HEK293 (cell line): Measurements from ENCODE around the gene SLC2A14.
A peak's percentile ranks its signal among the peaks of the same experiment; 100 is the strongest.
"Not testable (repeated sequence)": the region's sequence is repeated elsewhere in the genome, so short reads cannot be mapped to it uniquely, and the experiment has no call there.

Experiments used
- CTCF ChIA-PET: fragments of 350-600 bp; formaldehyde crosslinking; extraction: SDS; loops from one replicate; lab custom pipeline; 2021; ENCODE audit warnings: antibody characterized with exemption; lab: Yijun Ruan, JAX
- POLR2A ChIA-PET: fragments of 300-600 bp; formaldehyde crosslinking; extraction: SDS; loops from one replicate; lab custom pipeline; 2020; ENCODE audit warnings: antibody characterized with exemption, inconsistent platforms; lab: Yijun Ruan, JAX
- H3K27ac ChIP-seq: fragments of 200-500 bp; sonication (Bioruptor generic); 2 replicates; pipeline ENCODE4 v1.5.1; 2014; ENCODE audit warnings: low read depth, low read length, control low read depth, inconsistent platforms; ENCODE audit errors: extremely low read depth
- H3K36me3 ChIP-seq, 2 experiments: fragments of 200-500 bp in 1 of 2; sonication (Bioruptor generic) in 1 of 2; 1 replicate in 1 of 2; 2 replicates in 1 of 2; pipeline ENCODE4 v1.5.1; 2014 to 2017; ENCODE audit warnings: inconsistent platforms in 2 of 2, low read length in 2 of 2; ENCODE audit not compliant: control insufficient read depth in 2 of 2, insufficient read depth in 1 of 2
- H3K4me1 ChIP-seq: fragments of 200-500 bp; sonication (Bioruptor generic); 2 replicates; pipeline ENCODE4 v1.5.1; 2014; ENCODE audit warnings: mild to moderate bottlenecking, low read length, inconsistent platforms; ENCODE audit not compliant: control insufficient read depth, insufficient read depth
- H3K4me3 ChIP-seq: 2 replicates; pipeline ENCODE4 v1.5.1; 2011; ENCODE audit warnings: low read depth, mild to moderate bottlenecking, control low read depth, low read length, moderate library complexity
- H3K9me3 ChIP-seq: fragments of 200-500 bp; sonication (Bioruptor generic); 2 replicates; pipeline ENCODE4 v1.5.1; 2014; ENCODE audit warnings: low read depth, low read length, inconsistent platforms; ENCODE audit not compliant: control insufficient read depth, insufficient read depth
- BCL6B ChIP-seq: fragments of 450-650 bp; formaldehyde crosslinking; IDR thresholded peaks from 2 replicates; pipeline ENCODE4 v1.5.1; 2017; ENCODE audit warnings: missing biosample characterization, missing genetic modification characterization
- HOXD13 ChIP-seq: sonication (generic); formaldehyde crosslinking; IDR thresholded peaks from 2 replicates; pipeline ENCODE4 v1.8.0; 2022; ENCODE audit warnings: missing genetic modification reagents, borderline replicate concordance
- KLF7 ChIP-seq: fragments of 450-650 bp; formaldehyde crosslinking; IDR thresholded peaks from 2 replicates; pipeline ENCODE4 v1.5.1; 2016; ENCODE audit warnings: missing biosample characterization, missing genetic modification characterization, borderline replicate concordance
- KLF8 ChIP-seq: fragments of 450-650 bp; formaldehyde crosslinking; IDR thresholded peaks from 2 replicates; pipeline ENCODE4 v1.5.1; 2016; ENCODE audit warnings: missing biosample characterization, missing genetic modification characterization
- SALL2 ChIP-seq: fragments of 450-650 bp; formaldehyde crosslinking; IDR thresholded peaks from 2 replicates; pipeline ENCODE4 v1.5.0; 2017; ENCODE audit warnings: missing biosample characterization, mild to moderate bottlenecking, missing genetic modification characterization, borderline replicate concordance
- SETDB1 ChIP-seq: IDR thresholded peaks from one replicate; pipeline ENCODE4 v1.6.1; 2017; ENCODE audit warnings: mild to moderate bottlenecking, low read length, moderate library complexity, mixed read lengths; ENCODE audit not compliant: insufficient read length
- SP7 ChIP-seq: fragments of 450-650 bp; formaldehyde crosslinking; IDR thresholded peaks from 2 replicates; pipeline ENCODE4 v1.5.1; 2016; ENCODE audit warnings: missing biosample characterization, missing genetic modification characterization
- WT1 ChIP-seq: fragments of 450-650 bp; formaldehyde crosslinking; IDR thresholded peaks from 2 replicates; pipeline ENCODE4 v1.5.1; 2016; ENCODE audit warnings: missing biosample characterization, missing genetic modification characterization
- ZFP3 ChIP-seq: fragments of 450-650 bp; formaldehyde crosslinking; IDR thresholded peaks from 2 replicates; pipeline ENCODE4 v1.5.1; 2016; ENCODE audit warnings: low read depth, missing biosample characterization, missing genetic modification characterization
- ZNF121 ChIP-seq: fragments of 450-650 bp; formaldehyde crosslinking; IDR thresholded peaks from 2 replicates; pipeline ENCODE4 v1.5.1; 2016; ENCODE audit warnings: missing biosample characterization, missing genetic modification characterization
- ZNF155 ChIP-seq: fragments of 450-650 bp; formaldehyde crosslinking; IDR thresholded peaks from 2 replicates; pipeline ENCODE4 v1.5.1; 2016; ENCODE audit warnings: missing biosample characterization, missing genetic modification characterization
- ZNF19 ChIP-seq: fragments of 450-650 bp; formaldehyde crosslinking; IDR thresholded peaks from 2 replicates; pipeline ENCODE4; 2016; ENCODE audit warnings: missing biosample characterization, missing genetic modification characterization, low read depth
- ZNF2 ChIP-seq: fragments of 450-650 bp; formaldehyde crosslinking; IDR thresholded peaks from 2 replicates; pipeline ENCODE4 v1.5.1; 2016; ENCODE audit warnings: missing biosample characterization, missing genetic modification characterization
- ZNF302 ChIP-seq: fragments of 450-650 bp; formaldehyde crosslinking; IDR thresholded peaks from 2 replicates; pipeline ENCODE4 v1.5.1; 2016; ENCODE audit warnings: missing biosample characterization, missing genetic modification characterization, low read depth
- ZNF335 ChIP-seq: fragments of 450-650 bp; formaldehyde crosslinking; conservative IDR thresholded peaks from 2 replicates; pipeline ENCODE4 v1.5.1; 2016; ENCODE audit warnings: missing biosample characterization, missing genetic modification characterization
- ZNF366 ChIP-seq: fragments of 450-650 bp; formaldehyde crosslinking; conservative IDR thresholded peaks from 2 replicates; pipeline ENCODE4 v1.5.1; 2016; ENCODE audit warnings: missing biosample characterization, missing genetic modification characterization
- ZNF416 ChIP-seq: fragments of 450-650 bp; formaldehyde crosslinking; IDR thresholded peaks from 2 replicates; pipeline ENCODE4 v1.5.1; 2016; ENCODE audit warnings: missing biosample characterization, missing genetic modification characterization
- ZNF514 ChIP-seq: fragments of 450-650 bp; formaldehyde crosslinking; IDR thresholded peaks from 2 replicates; pipeline ENCODE4 v1.5.1; 2016; ENCODE audit warnings: missing biosample characterization, missing genetic modification characterization
- ZNF548 ChIP-seq: fragments of 450-650 bp; formaldehyde crosslinking; IDR thresholded peaks from 2 replicates; pipeline ENCODE4 v1.5.1; 2016; ENCODE audit warnings: missing biosample characterization, missing genetic modification characterization
- ZNF610 ChIP-seq: fragments of 450-650 bp; formaldehyde crosslinking; IDR thresholded peaks from 2 replicates; pipeline ENCODE4 v1.5.1; 2016; ENCODE audit warnings: missing biosample characterization, missing genetic modification characterization, borderline replicate concordance
- ZNF626 ChIP-seq: fragments of 450-650 bp; sonication (Bioruptor Pico); formaldehyde crosslinking; IDR thresholded peaks from 2 replicates; pipeline ENCODE4 v1.5.1; 2018; ENCODE audit warnings: missing biosample characterization, missing genetic modification characterization, inconsistent platforms
- TF ChIP-seq, protein P1 (sequence below): fragments of 450-650 bp; formaldehyde crosslinking; IDR thresholded peaks from 2 replicates; pipeline ENCODE4 v1.5.1; 2016; ENCODE audit warnings: missing biosample characterization, missing genetic modification characterization
- TF ChIP-seq, protein P2 (sequence below): fragments of 450-650 bp; formaldehyde crosslinking; IDR thresholded peaks from 2 replicates; pipeline ENCODE4 v1.5.1; 2016; ENCODE audit warnings: missing biosample characterization, missing genetic modification characterization, borderline replicate concordance

Gene SLC2A14

DNA sequence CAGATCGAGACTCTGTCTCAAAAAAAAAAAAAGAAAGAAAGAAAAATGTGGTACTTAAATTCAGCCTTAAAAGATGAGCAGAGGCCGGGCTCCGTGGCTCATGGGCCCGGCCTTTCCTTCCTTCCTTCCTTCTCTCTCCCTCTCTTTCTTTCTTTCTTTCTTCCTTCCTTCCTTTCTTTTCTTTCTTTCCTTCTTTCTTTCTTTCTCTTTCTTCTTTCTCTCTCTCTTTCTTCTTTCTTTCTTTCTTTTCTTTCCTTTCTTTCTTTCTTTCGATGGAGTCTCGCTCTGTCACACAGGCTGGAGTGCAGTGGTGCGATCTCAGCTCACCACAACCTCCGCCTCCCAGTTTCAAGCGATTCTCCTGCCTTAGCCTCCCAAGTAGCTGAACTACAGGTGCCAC lies 89.3 kb downstream of the SLC2A14 start:
- H3K4me3 ChIP-seq, H3K9me3 ChIP-seq, H3K36me3 ChIP-seq, H3K27ac ChIP-seq, H3K4me1 ChIP-seq, CTCF ChIA-PET, POLR2A ChIA-PET: not testable (repeated sequence)
- peak; percentile 68 for TF ChIP-seq ZNF366 (tag by site-specific recombination)

GRCh38 chr12:7782055-7782454 lies 90.7 kb downstream of the SLC2A14 start:
- TF ChIP-seq KLF7 (tag by site-specific recombination) (no peak), ZNF416 (tag by site-specific recombination) (no peak), ZNF121 (tag by site-specific recombination) (0 out of 2 replicates have a peak, but pooled peaks have one; percentile 12)
- TF ChIP-seq, all 188 proteins: peak for 1
- Histone ChIP-seq H3K4me3 (no peak overlapping the region), H3K9me3 (no peaks in the 10 kb centered on the region), H3K36me3 (no peaks in the 10 kb centered on the region), H3K27ac (no peak overlapping the region), H3K4me1 (no peaks in the 10 kb centered on the region)
- ChIA-PET POLR2A (no interaction called here), CTCF (no interaction called here)

DNA sequence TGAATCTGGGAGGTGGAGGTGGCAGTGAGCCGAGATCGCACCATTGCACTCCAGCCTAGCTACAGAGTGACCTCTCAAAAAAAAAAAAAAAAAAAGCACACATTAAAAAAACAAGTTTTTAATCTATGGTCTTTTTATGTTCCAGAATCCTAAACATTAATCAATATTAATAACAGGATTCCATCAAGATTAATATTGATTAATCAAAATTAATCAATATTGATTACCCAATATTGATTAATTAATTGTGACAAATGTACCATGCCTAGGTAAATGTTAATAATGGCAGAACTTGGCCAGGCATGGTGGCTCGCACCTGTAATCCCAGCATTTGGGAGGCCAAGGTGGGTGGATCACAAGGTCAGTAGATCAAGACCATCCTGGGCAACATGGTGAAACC lies 91.4 kb downstream of the SLC2A14 start:
- H3K27ac ChIP-seq = no peak overlapping the region
- no peaks in the 10 kb centered on the region for H3K9me3 ChIP-seq
- H3K4me3 ChIP-seq = no peak overlapping the region
- TF ChIP-seq ZNF302 (tag by site-specific recombination) (no peak), KLF8 (tag by site-specific recombination) (no peak), HOXD13 (CRISPR knock-in tag) (no peak), ZNF19 (tag by site-specific recombination) (no peak), ZFP3 (no peak), ZNF548 (no peak), SALL2 (tag by site-specific recombination) (no peak), SETDB1 (no peak), ZNF2 (tag by site-specific recombination) (no peak), WT1 (tag by site-specific recombination) (no peak), ZNF626 (tag by site-specific recombination) (no peak)
- ChIA-PET CTCF (no interaction called here), POLR2A (no interaction called here)
- H3K4me1 ChIP-seq = no peaks in the 10 kb centered on the region
- H3K36me3 ChIP-seq = no peaks in the 10 kb centered on the region

GRCh38 chr12:7769999-7770398 lies 102.7 kb downstream of the SLC2A14 start:
- Histone ChIP-seq H3K4me3 (no peak overlapping the region), H3K9me3 (no peaks in the 10 kb centered on the region), H3K4me1 (no peaks in the 10 kb centered on the region), H3K36me3 (no peaks in the 10 kb centered on the region), H3K27ac (no peak overlapping the region)
- ChIA-PET POLR2A (no interaction called here), CTCF (interaction anchor here (1.0 kb wide), 1 partner anchor 16 kb away, joined by 3 read pairs; no protein-coding TSS in a partner anchor)
- TF ChIP-seq, protein P1, sequence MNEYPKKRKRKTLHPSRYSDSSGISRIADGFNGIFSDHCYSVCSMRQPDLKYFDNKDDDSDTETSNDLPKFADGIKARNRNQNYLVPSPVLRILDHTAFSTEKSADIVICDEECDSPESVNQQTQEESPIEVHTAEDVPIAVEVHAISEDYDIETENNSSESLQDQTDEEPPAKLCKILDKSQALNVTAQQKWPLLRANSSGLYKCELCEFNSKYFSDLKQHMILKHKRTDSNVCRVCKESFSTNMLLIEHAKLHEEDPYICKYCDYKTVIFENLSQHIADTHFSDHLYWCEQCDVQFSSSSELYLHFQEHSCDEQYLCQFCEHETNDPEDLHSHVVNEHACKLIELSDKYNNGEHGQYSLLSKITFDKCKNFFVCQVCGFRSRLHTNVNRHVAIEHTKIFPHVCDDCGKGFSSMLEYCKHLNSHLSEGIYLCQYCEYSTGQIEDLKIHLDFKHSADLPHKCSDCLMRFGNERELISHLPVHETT (tag by site-specific recombination) = no peak
- TF ChIP-seq BCL6B (tag by site-specific recombination) = no peak
- no peak for TF ChIP-seq ZNF514
- TF ChIP-seq SP7 (tag by site-specific recombination) = no peak
- no peak for TF ChIP-seq ZNF335 (tag by site-specific recombination)
- TF ChIP-seq, protein P2, sequence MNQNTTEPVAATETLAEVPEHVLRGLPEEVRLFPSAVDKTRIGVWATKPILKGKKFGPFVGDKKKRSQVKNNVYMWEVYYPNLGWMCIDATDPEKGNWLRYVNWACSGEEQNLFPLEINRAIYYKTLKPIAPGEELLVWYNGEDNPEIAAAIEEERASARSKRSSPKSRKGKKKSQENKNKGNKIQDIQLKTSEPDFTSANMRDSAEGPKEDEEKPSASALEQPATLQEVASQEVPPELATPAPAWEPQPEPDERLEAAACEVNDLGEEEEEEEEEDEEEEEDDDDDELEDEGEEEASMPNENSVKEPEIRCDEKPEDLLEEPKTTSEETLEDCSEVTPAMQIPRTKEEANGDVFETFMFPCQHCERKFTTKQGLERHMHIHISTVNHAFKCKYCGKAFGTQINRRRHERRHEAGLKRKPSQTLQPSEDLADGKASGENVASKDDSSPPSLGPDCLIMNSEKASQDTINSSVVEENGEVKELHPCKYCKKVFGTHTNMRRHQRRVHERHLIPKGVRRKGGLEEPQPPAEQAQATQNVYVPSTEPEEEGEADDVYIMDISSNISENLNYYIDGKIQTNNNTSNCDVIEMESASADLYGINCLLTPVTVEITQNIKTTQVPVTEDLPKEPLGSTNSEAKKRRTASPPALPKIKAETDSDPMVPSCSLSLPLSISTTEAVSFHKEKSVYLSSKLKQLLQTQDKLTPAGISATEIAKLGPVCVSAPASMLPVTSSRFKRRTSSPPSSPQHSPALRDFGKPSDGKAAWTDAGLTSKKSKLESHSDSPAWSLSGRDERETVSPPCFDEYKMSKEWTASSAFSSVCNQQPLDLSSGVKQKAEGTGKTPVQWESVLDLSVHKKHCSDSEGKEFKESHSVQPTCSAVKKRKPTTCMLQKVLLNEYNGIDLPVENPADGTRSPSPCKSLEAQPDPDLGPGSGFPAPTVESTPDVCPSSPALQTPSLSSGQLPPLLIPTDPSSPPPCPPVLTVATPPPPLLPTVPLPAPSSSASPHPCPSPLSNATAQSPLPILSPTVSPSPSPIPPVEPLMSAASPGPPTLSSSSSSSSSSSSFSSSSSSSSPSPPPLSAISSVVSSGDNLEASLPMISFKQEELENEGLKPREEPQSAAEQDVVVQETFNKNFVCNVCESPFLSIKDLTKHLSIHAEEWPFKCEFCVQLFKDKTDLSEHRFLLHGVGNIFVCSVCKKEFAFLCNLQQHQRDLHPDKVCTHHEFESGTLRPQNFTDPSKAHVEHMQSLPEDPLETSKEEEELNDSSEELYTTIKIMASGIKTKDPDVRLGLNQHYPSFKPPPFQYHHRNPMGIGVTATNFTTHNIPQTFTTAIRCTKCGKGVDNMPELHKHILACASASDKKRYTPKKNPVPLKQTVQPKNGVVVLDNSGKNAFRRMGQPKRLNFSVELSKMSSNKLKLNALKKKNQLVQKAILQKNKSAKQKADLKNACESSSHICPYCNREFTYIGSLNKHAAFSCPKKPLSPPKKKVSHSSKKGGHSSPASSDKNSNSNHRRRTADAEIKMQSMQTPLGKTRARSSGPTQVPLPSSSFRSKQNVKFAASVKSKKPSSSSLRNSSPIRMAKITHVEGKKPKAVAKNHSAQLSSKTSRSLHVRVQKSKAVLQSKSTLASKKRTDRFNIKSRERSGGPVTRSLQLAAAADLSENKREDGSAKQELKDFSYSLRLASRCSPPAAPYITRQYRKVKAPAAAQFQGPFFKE = no peak
- TF ChIP-seq ZNF610 (tag by site-specific recombination) = no peak
- no peak for TF ChIP-seq ZNF155 (tag by site-specific recombination)
